Psoas muscle (tissue), 8 donors: ENCODE results near the gene LMO2. TPM values are rescaled to one million over a fixed set of nuclear protein-coding genes. Genes with fewer than 3 reads are reported as not detected.

Experiments used
- ATAC-seq, 4 donors: fragments of 200-7000 bp; cut with Tn5 transposase; one replicate each; pipeline ENCODE4 v1.9.1; 2020; ENCODE audit warnings: moderate library complexity in 3 of 4, mild to moderate bottlenecking in 2 of 4
- DNase-seq, 2 donors: peaks; one replicate each; pipeline ENCODE4 v3.0.0-alpha.2; 2020
- H3K27ac ChIP-seq: fragments of 200-600 bp; one replicate; pipeline ENCODE4 v1.8.0; 2022
- H3K27me3 ChIP-seq, 3 donors: fragments of 200-600 bp in 1 of 3; one replicate each; pipeline versions ENCODE4 v1.6.1 to v1.8.0; 2013 to 2022; ENCODE audit warnings: low read length in 2 of 3, mild to moderate bottlenecking in 2 of 3, moderate library complexity in 1 of 3; ENCODE audit not compliant: insufficient read depth in 3 of 3
- H3K36me3 ChIP-seq, 2 donors: fragments of 200-600 bp in 1 of 2; one replicate each; pipeline versions ENCODE4 v1.6.1 to v1.8.0; 2013 to 2022; ENCODE audit warnings: low read depth in 1 of 2, mild to moderate bottlenecking in 1 of 2, moderate library complexity in 1 of 2; ENCODE audit not compliant: insufficient read depth in 1 of 2
- H3K4me1 ChIP-seq: fragments of 200-600 bp; one replicate; pipeline ENCODE4 v1.8.0; 2022
- H3K4me3 ChIP-seq: fragments of 200-600 bp; one replicate; pipeline ENCODE4 v1.8.0; 2022; ENCODE audit warnings: mild to moderate bottlenecking
- H3K9me3 ChIP-seq: fragments of 200-600 bp; one replicate; pipeline ENCODE4 v1.8.0; 2022
- CTCF ChIP-seq: fragments of 200-600 bp; IDR thresholded peaks from one replicate; pipeline ENCODE4 v1.8.0; 2022; ENCODE audit warnings: antibody characterized with exemption
- WGBS, 3 donors: extraction: QIAGEN DNeasy Blood & Tissue Kit; methylation state at CpG; one replicate each; pipeline versions ENCODE4 v1.1.6 to v1.1.7; 2013; 5-methylcytosine and 5-hydroxymethylcytosine counted together
- intact Hi-C, 2 donors: fragments of 100-400 bp; cut with DNase I; formaldehyde crosslinking; loops; one replicate each; pipeline versions ENCODE4 v1.11.0 to v1.14.2; 2022
- polyA plus RNA-seq, 3 donors: library from polyadenylated mRNA; stranded (reverse); fragments of 200-250 nt; gene quantifications; one replicate each; pipeline ENCODE4 v1.2.3, GENCODE V29; 2013
- total RNA-seq, 4 donors: library from RNA; stranded (reverse); fragmentation: NEBNext Ultra II Directional in 2 of 4; extraction: Animal tissue kit (Norgen Biotek cat#: 25700) in 2 of 4; gene quantifications; one replicate each; pipeline versions ENCODE4 v1.2.1 to v1.2.4, GENCODE V29; 2021 to 2023
- donor health status: healthy with polysubstance abuse.
- donor health status: DM: no; HTN: no; CAD: no; lungs with moderate emphysema.
- donor health status: Bipolar disorder and iron deficiency.
- donor health status: healthy.
- donor health status: DM: yes; HTN: yes; CAD: no.
- donor health status: DM: no; HTN: no; CAD: no.
- donor health status: DM: no; HTN: no; CAD: no.
- donor health status: DM: yes; HTN: yes; CAD: no.

Gene LMO2
- total and polyA plus RNA-seq, 7 donors: 8.0 to 47.1 (median 12.3) TPM

- Histone ChIP-seq H3K27ac (peak overlapping the region; percentile 75), H3K27me3 (no peaks in the 10 kb centered on the region), H3K4me1 (peaks cover 12% of the 10 kb centered on the region), H3K4me3 (no peak overlapping the region), H3K9me3 (no peaks in the 10 kb centered on the region), H3K36me3 (no peaks in the 10 kb centered on the region)
- no peak for ATAC-seq
- DNase-seq: no peak
- no peak for TF ChIP-seq CTCF
- intact Hi-C loops: loop anchor here in 1 of 2 donors (5.0 kb wide), 1 partner anchor 1312 kb away; the partner anchor contains the start of gene EIF3M
- 85 to 90% (median 88%) methylated on average over 4 of the region's 4 CpGs for WGBS, 3 donors
Observed at GRCh38 chr11:33894398-33894746, 2.5 kb upstream of the LMO2 start.

DNA sequence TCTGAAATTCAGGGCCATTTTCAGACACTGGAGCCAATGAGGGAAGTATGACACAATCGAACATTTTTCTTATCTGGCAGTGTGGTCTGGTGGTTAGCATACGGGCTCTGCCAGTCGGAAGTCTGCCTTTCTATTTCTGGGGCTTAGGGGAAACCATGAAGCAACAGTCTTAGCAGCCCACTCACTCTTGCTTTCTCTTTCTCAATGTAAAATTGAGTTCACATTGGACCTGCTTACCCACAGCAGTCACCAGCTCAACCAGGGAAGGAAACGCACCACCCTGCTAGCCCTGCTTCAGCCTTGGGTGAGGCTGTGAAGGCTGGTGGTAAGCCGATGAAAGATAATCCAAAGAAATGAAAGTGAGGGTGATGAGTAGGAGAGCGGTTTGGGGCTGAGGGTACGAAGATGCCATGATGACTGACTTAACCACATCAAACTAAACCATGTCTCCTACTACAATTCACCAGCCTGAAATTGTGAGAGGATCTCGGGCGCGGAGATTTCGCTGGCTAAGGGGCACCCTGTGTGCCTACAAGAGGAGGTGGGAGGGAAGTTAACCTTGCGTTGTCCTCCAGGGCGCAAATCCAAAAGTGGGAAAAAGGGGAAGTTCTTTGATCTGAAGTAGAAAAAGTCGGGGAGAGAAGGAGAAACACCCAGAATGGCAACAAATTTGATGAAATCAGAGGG is 2.0 kb upstream of the LMO2 start:
- ATAC-seq (peak in 2 of 4 donors; percentile 28 to 44), DNase-seq (no peak)
- peak overlapping the region; percentile 75 for H3K27ac ChIP-seq
- no peaks in the 10 kb centered on the region for H3K27me3 ChIP-seq
- intact Hi-C loops: loop anchor here in 1 of 2 donors (5.0 kb wide), 1 partner anchor 1312 kb away; the partner anchor contains the start of gene EIF3M
- WGBS, 3 donors: 76 to 87% (median 81%) methylated on average over 14 of the region's 14 CpGs
- no peaks in the 10 kb centered on the region for H3K36me3 ChIP-seq
- H3K9me3 ChIP-seq: no peaks in the 10 kb centered on the region
- no peak overlapping the region for H3K4me3 ChIP-seq
- peaks cover 8% of the 10 kb centered on the region for H3K4me1 ChIP-seq
- TF ChIP-seq CTCF: no peak

DNA sequence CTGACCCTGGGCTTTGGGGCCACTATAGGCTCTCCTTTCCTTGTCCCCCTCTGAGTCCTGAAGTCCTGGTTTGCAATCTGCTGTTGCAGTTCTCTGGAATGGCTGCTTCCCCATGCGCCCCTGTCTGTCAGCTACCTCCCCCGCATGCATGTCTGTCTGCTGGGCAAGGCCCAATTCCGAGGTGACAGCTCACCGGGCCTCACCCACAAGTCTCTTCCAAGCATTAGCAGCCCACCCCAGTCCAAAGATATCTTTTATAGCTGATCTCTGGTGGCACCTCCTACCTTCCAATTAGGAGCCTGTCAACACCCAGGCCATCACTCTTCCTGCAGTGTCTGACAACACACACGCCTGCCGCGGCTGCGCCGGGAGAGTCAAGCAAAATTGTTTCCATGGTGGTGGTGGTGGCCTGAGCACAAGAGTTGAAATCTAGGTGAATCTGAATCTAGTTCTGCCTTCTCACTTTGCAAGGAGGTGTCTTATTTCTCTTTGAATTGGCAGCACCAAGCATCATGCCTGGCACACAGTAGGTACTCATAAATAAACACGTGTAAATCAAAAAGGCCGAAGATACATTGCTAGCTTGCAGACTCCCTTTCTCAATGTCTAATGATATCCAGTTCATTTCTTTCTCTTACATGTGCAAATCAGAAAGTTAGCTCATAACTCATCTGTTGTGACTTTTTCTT is 1.2 kb upstream of the LMO2 start:
- Histone ChIP-seq H3K27ac (peak overlapping the region; percentile 75), H3K4me3 (peak overlapping the region; percentile 4), H3K9me3 (no peaks in the 10 kb centered on the region), H3K4me1 (peaks cover 7% of the 10 kb centered on the region), H3K27me3 (no peaks in the 10 kb centered on the region), H3K36me3 (no peaks in the 10 kb centered on the region)
- TF ChIP-seq CTCF: no peak
- WGBS, 3 donors: 36 to 75% (median 43%) methylated on average over 11 of the region's 11 CpGs
- intact Hi-C loops: loop anchor here in 1 of 2 donors (5.0 kb wide), 1 partner anchor 1311 kb away; the partner anchor contains the start of gene EIF3M
- DNase-seq (no peak), ATAC-seq (peak in 3 of 4 donors; percentile 29 to 70 (median 49))

GRCh38 chr11:33889821-33890378 is 2.0 kb downstream of the LMO2 start:
- no peaks in the 10 kb centered on the region for H3K36me3 ChIP-seq
- no peaks in the 10 kb centered on the region for H3K4me1 ChIP-seq
- no peak overlapping the region for H3K27ac ChIP-seq
- peak overlapping the region; percentile 52 for H3K4me3 ChIP-seq
- no peaks in the 10 kb centered on the region for H3K9me3 ChIP-seq
- no peak for TF ChIP-seq CTCF
- 95 to 100% (median 96%) methylated on average over 3 of the region's 3 CpGs for WGBS, 3 donors
- DNase-seq (no peak), ATAC-seq (no peak)
- intact Hi-C loops: loop anchor here in 1 of 2 donors (5.0 kb wide), 1 partner anchor 1308 kb away; the partner anchor contains the start of gene EIF3M
- H3K27me3 ChIP-seq: peaks cover 0 to 5% (median 0%) of the 10 kb centered on the region in 3 donors
